Calu3 (cell line): ENCODE data around the gene NEDD4L. TPM values are rescaled to one million over a fixed set of nuclear protein-coding genes. Genes with fewer than 3 reads are reported as not detected.

ENCODE experiments used
- BruUV-seq: library from RNA; stranded (reverse); fragments of 400-500 nt; replicated peaks from 2 replicates; lab custom pipeline; 2021; lab: Mats Ljungman, UMichigan
- CTCF ChIA-PET: fragments of 300-600 bp; sonication (Branson Sonifier 250); formaldehyde crosslinking; loops from one replicate; lab custom pipeline; 2022; ENCODE audit warnings: antibody characterized with exemption; lab: Charles Lee
- DNase-seq: peaks from one replicate; pipeline ENCODE4 v3.0.0; 2022
- H3K27ac Mint-ChIP-seq: one replicate; pipeline ENCODE4 v1.8.0; 2022; ENCODE audit warnings: mixed read lengths; ENCODE audit not compliant: unreplicated experiment
- H3K27me3 Mint-ChIP-seq: one replicate; pipeline ENCODE4 v1.8.0; 2022; ENCODE audit warnings: mixed read lengths; ENCODE audit not compliant: unreplicated experiment
- H3K36me3 Mint-ChIP-seq: one replicate; pipeline ENCODE4 v1.8.0; 2022; ENCODE audit warnings: mild to moderate bottlenecking, moderate library complexity, mixed read lengths; ENCODE audit not compliant: insufficient read depth, unreplicated experiment
- H3K4me1 Mint-ChIP-seq: one replicate; pipeline ENCODE4 v1.8.0; 2022; ENCODE audit warnings: mild to moderate bottlenecking, low read depth, mixed read lengths; ENCODE audit not compliant: unreplicated experiment
- H3K4me3 Mint-ChIP-seq: one replicate; pipeline ENCODE4 v1.8.0; 2022; ENCODE audit warnings: mild to moderate bottlenecking, low read depth, moderate library complexity, mixed read lengths; ENCODE audit not compliant: unreplicated experiment
- H3K9me3 Mint-ChIP-seq: one replicate; pipeline ENCODE4 v1.8.0; 2022; ENCODE audit warnings: low read depth, mixed read lengths; ENCODE audit not compliant: unreplicated experiment
- intact Hi-C: fragments of 100-400 bp; cut with micrococcal nuclease; formaldehyde crosslinking; loops from one replicate; pipeline ENCODE4 v1.10.0; 2022; ENCODE audit not compliant: unreplicated experiment
- total RNA-seq: library from RNA; stranded (reverse); gene quantifications from 2 replicates; pipeline ENCODE4 v1.2.3, GENCODE V29; 2022
- TF ChIP-seq, protein P1 (sequence below): fragments of 200-600 bp; IDR thresholded peaks from one replicate; pipeline ENCODE4 v1.8.0; 2022; ENCODE audit warnings: antibody characterized with exemption; ENCODE audit not compliant: unreplicated experiment

Gene NEDD4L
- total RNA-seq, 1 experiment from 2014 or later: 213 TPM

GRCh38 chr18:58363767-58364540, 319.9 kb downstream of the NEDD4L start:
- no peak for DNase-seq

GRCh38 chr18:58364876-58365528, 321.0 kb downstream of the NEDD4L start:
- H3K27me3 Mint-ChIP-seq: no peaks in the 10 kb centered on the region
- BruUV-seq: no TSS peak
- peaks cover 71% of the 10 kb centered on the region for H3K36me3 Mint-ChIP-seq
- TF ChIP-seq, protein P1, sequence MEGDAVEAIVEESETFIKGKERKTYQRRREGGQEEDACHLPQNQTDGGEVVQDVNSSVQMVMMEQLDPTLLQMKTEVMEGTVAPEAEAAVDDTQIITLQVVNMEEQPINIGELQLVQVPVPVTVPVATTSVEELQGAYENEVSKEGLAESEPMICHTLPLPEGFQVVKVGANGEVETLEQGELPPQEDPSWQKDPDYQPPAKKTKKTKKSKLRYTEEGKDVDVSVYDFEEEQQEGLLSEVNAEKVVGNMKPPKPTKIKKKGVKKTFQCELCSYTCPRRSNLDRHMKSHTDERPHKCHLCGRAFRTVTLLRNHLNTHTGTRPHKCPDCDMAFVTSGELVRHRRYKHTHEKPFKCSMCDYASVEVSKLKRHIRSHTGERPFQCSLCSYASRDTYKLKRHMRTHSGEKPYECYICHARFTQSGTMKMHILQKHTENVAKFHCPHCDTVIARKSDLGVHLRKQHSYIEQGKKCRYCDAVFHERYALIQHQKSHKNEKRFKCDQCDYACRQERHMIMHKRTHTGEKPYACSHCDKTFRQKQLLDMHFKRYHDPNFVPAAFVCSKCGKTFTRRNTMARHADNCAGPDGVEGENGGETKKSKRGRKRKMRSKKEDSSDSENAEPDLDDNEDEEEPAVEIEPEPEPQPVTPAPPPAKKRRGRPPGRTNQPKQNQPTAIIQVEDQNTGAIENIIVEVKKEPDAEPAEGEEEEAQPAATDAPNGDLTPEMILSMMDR: no peak
- intact Hi-C loops: no loop called here
- no peak overlapping the region for H3K27ac Mint-ChIP-seq
- CTCF ChIA-PET: no interaction called here
- H3K4me3 Mint-ChIP-seq: no peak overlapping the region
- no peak for DNase-seq
- no peaks in the 10 kb centered on the region for H3K9me3 Mint-ChIP-seq
- H3K4me1 Mint-ChIP-seq: no peaks in the 10 kb centered on the region

More at GRCh38 chr18:58363767-58364540, 319.9 kb downstream of the NEDD4L start:
- Mint-ChIP-seq H3K9me3 (no peaks in the 10 kb centered on the region), H3K4me3 (no peak overlapping the region), H3K27ac (peak overlapping the region; percentile 25), H3K4me1 (no peaks in the 10 kb centered on the region), H3K36me3 (peaks cover 68% of the 10 kb centered on the region), H3K27me3 (no peaks in the 10 kb centered on the region)
- CTCF ChIA-PET: no interaction called here
- intact Hi-C loops: no loop called here
- no TSS peak for BruUV-seq
- TF ChIP-seq, protein P1: no peak

DNA sequence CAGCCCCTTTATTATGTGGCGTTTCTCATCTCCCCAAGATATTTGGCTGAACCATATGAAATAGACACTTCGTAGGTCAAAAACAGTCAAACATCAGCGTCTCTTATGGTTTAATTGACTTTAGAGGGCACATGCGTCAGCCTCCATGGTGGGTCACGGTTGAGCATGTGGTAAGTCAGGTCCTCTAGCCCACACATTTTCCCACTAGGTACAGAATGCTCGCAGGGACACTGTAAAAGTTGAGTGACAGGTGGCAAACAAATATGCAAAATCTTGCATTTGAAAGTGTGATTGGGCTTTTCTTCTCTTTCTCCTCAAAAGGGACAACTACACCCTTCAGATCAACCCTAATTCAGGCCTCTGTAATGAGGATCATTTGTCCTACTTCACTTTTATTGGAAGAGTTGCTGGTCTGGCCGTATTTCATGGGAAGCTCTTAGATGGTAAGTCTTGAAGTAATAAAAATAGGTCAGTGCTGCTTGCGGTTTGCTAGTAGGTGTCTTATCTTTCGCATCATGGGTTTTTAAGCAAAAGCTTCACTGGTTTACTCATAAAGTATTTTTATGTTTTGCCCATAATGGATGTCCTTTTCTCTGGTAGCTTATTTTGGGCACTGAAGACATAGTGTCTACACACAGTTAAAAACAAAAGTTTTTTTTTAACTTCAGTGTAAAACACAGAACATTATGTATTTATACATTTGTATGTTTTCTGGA, 323.6 kb downstream of the NEDD4L start:
- H3K36me3 Mint-ChIP-seq: peaks cover 81% of the 10 kb centered on the region
- TF ChIP-seq, protein P1: no peak
- no TSS peak for BruUV-seq

GRCh38 chr18:58369616-58370015, 325.6 kb downstream of the NEDD4L start:
- Mint-ChIP-seq H3K36me3 (peaks cover 91% of the 10 kb centered on the region), H3K4me3 (no peak overlapping the region), H3K27me3 (no peaks in the 10 kb centered on the region), H3K4me1 (no peaks in the 10 kb centered on the region), H3K27ac (no peak overlapping the region), H3K9me3 (no peaks in the 10 kb centered on the region)
- intact Hi-C loops: no loop called here
- TF ChIP-seq, protein P1: no peak
- BruUV-seq: no TSS peak
- DNase-seq: no peak
- CTCF ChIA-PET: no interaction called here

More for the DNA sequence above, 323.6 kb downstream of the NEDD4L start:
- CTCF ChIA-PET: no interaction called here
- Mint-ChIP-seq H3K4me3 (no peak overlapping the region), H3K27ac (no peak overlapping the region), H3K9me3 (no peaks in the 10 kb centered on the region), H3K4me1 (no peaks in the 10 kb centered on the region), H3K27me3 (no peaks in the 10 kb centered on the region)
- DNase-seq: no peak
- intact Hi-C loops: no loop called here
